ENCODE results near the gene ITPRIP. TPM values are rescaled to one million over a fixed set of nuclear protein-coding genes. Genes with fewer than 3 reads are reported as not detected.

The ITPRIP gene
- total and polyA plus RNA-seq, 11 donors, result 18.4 to 90.2 (median 27.7) TPM

DNA sequence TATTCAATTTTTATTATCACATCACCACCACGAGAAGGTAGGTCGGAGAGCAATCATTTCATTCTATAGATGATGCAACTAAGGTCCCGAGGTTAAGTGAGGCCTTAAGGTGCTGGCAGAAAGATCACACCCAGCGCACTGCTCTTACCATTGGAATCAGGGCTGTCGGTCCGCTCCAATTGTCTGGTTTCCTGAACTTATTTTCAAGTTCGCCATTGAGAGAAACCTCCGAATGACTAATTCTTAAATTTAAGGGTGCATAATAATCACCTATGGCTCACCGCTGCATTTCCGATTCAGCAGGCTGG, 69.9 kb downstream of the ITPRIP start:
- Histone ChIP-seq H3K36me3 (peaks cover 0 to 52% (median 48%) of the 10 kb centered on the region in 9 donors), H3K9me3 (no peaks in the 10 kb centered on the region), H3K27me3 (no peaks in the 10 kb centered on the region), H3K27ac (peak overlapping the region in 11 of 12 donors; percentile 55 to 92 (median 84)), H3K4me3 (peak overlapping the region; percentile 53 to 97 (median 78)), H3K4me1 (peaks cover 0 to 34% (median 10%) of the 10 kb centered on the region in 12 donors)
- intact Hi-C loops (cut with DNase I), result loop anchor here in 1 of 10 donors (2.0 kb wide), 1 partner anchor 32 kb away; no protein-coding TSS in a partner anchor
- ATAC-seq, result no peak
- WGBS, 4 donors, result 5 to 13% (median 9%) methylated on average over 10 of the region's 10 CpGs
- TF ChIP-seq POLR2A (IDR thresholded peaks at IDR 0.05), result no peak
- TF ChIP-seq, protein P1, sequence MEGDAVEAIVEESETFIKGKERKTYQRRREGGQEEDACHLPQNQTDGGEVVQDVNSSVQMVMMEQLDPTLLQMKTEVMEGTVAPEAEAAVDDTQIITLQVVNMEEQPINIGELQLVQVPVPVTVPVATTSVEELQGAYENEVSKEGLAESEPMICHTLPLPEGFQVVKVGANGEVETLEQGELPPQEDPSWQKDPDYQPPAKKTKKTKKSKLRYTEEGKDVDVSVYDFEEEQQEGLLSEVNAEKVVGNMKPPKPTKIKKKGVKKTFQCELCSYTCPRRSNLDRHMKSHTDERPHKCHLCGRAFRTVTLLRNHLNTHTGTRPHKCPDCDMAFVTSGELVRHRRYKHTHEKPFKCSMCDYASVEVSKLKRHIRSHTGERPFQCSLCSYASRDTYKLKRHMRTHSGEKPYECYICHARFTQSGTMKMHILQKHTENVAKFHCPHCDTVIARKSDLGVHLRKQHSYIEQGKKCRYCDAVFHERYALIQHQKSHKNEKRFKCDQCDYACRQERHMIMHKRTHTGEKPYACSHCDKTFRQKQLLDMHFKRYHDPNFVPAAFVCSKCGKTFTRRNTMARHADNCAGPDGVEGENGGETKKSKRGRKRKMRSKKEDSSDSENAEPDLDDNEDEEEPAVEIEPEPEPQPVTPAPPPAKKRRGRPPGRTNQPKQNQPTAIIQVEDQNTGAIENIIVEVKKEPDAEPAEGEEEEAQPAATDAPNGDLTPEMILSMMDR (IDR thresholded peaks at IDR 0.05), result no peak
- no peak for DNase-seq

DNA sequence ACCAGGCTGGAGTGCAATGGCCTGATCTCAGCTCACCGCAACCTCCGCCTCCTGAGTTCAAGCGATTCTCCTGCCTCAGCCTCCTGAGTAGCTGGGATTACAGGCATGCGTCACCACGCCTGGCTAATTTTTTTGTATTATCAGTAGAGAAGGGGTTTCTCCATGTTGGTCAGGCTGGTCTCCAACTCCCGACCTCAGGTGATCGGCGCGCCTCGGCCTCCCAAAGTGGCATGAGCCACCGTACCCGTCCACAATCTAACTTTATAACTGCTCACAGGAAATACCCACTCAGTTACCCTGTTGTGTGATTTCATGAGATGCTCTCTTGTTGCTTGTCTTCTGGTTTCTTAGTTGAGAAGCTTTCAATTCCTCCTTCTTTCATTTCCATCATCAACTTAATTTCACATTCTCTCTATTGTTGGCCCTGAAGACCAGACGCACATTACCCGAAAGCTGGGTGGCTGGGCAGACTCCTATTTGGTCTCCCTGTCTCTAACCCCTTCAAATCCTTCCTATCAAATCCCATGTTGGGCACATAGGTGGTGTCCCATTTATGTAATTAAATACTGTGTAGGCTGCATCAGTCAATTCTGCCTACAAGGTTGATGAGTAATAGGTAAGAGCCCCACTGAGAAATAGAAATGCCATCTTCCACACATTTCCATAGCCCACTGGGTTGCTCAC, 70.4 kb downstream of the ITPRIP start:
- Histone ChIP-seq H3K9me3 (no peaks in the 10 kb centered on the region), H3K27ac (peak overlapping the region in 8 of 12 donors; percentile 77 to 92 (median 84)), H3K27me3 (no peaks in the 10 kb centered on the region), H3K4me3 (peak overlapping the region in 11 of 12 donors; percentile 53 to 97 (median 80)), H3K36me3 (peaks cover 0 to 57% (median 53%) of the 10 kb centered on the region in 9 donors), H3K4me1 (peaks cover 0 to 39% (median 11%) of the 10 kb centered on the region in 12 donors)
- DNase-seq (no peak), ATAC-seq (no peak)
- no peak for TF ChIP-seq POLR2A (IDR thresholded peaks at IDR 0.05)
- TF ChIP-seq, protein P1 (IDR thresholded peaks at IDR 0.05), result no peak
- WGBS, 4 donors, result 91 to 96% (median 93%) methylated on average over 14 of the region's 14 CpGs
- intact Hi-C loops (cut with DNase I), result loop anchor here in 1 of 10 donors (2.0 kb wide), 1 partner anchor 31 kb away; no protein-coding TSS in a partner anchor

DNA sequence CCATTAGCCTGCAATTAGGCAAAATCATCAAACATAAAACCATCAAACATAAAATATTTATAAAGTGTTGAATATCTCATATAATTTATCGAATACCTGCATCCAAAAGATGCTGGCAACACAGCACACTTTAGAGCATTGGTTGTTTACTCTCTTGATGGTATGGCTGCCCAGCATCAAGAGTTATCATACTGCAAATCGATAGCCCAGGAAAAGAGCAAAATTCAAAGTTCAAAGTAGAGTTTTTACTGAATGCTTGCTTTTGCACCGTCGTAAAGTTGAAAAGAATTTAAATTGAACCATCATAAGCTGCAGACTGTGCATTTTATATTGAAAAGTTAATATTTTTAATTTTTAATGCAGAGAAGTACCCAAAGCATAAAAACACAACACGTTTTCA, 73.5 kb downstream of the ITPRIP start:
- ATAC-seq (no peak), DNase-seq (no peak)
- Histone ChIP-seq H3K27ac (no peak overlapping the region), H3K36me3 (peaks cover 0 to 88% (median 84%) of the 10 kb centered on the region in 9 donors), H3K4me3 (no peak overlapping the region), H3K4me1 (peaks cover 5 to 68% (median 41%) of the 10 kb centered on the region in 12 donors), H3K9me3 (no peaks in the 10 kb centered on the region), H3K27me3 (no peaks in the 10 kb centered on the region)
- no peak for TF ChIP-seq POLR2A (IDR thresholded peaks at IDR 0.05)
- TF ChIP-seq, protein P1 (IDR thresholded peaks at IDR 0.05), result no peak
- intact Hi-C loops (cut with DNase I), result no loop called here
- 91 to 95% (median 93%) methylated on average over 5 of the region's 5 CpGs for WGBS, 4 donors

DNA sequence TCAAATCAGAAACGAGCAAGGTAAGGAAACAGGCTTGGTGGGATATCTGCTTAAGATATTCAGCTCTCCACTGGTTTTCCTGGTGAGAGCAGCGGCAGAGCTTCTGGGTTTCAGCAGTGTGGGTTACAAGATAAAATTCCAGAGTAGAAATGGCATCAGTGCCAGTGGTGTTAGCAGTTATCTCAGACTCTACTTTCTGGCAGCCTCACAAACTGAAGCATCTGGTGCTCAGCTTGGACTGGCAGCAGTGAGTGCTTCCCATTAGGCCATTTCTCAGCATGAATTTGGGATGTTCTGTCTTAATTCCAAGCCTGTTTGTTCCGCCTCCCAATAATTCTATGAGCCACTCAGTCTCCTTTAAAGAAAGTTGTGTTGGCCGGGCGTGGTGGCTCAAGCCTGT, 76.2 kb downstream of the ITPRIP start:
- Histone ChIP-seq H3K4me3 (no peak overlapping the region), H3K36me3 (peaks cover 0 to 100% (median 100%) of the 10 kb centered on the region in 9 donors), H3K9me3 (no peaks in the 10 kb centered on the region), H3K4me1 (peaks cover 0 to 74% (median 51%) of the 10 kb centered on the region in 12 donors), H3K27me3 (no peaks in the 10 kb centered on the region), H3K27ac (peak overlapping the region in 10 of 12 donors; percentile 30 to 79 (median 68))
- TF ChIP-seq POLR2A (IDR thresholded peaks at IDR 0.05), result no peak
- TF ChIP-seq, protein P1 (IDR thresholded peaks at IDR 0.05), result no peak
- DNase-seq, result peak in 4 of 5 donors; percentile 34 to 43 (median 38)
- 51 to 63% (median 60%) methylated on average over 5 of the region's 5 CpGs for WGBS, 4 donors
- intact Hi-C loops (cut with DNase I), result no loop called here
- peak; percentile 72 to 82 (median 80) for ATAC-seq
